Measurements from ENCODE around the gene TMEM140.
A peak's percentile ranks its signal among the peaks of the same experiment; 100 is the strongest.
"Not testable (repeated sequence)": the region's sequence is repeated elsewhere in the genome, so short reads cannot be mapped to it uniquely, and the experiment has no call there.

The TMEM140 gene

DNA sequence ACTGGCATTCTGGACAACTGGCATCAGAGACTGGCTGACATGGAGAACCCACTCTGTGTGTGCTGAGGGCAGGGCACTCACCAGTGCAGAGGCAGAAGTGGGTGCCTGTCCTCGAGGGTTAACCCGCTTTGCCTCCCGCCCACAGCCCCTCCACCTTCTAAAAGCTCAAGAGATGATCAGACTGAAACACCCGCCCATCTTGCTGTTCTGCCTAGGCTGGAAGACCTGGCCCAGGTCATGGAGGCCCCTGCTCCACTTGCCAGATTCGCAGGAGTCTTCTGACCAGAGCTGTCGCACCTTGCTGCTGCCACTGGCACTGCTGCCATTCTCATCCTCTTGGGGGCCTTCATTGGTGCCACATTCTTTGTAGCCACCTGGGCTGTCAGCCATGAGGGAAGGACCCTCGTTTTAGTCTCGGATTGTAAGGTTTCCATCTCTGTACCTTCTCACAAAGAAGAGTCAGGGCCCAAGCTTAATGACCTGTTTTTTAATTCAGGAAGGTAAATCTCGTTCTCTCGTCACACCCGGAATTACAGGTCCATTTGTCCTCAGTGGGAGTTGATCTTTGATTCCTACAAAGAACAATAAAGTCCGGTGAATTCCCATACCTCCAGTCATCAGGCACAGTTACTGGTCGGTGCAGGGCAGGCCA lies 20.7 kb downstream of the TMEM140 start:
- no peak for DNase-seq (ENCODE audit: low read depth)
- no peak overlapping the region for H3K4me3 ChIP-seq (ENCODE audit: low read depth, low read length)
- TF ChIP-seq, protein P1, sequence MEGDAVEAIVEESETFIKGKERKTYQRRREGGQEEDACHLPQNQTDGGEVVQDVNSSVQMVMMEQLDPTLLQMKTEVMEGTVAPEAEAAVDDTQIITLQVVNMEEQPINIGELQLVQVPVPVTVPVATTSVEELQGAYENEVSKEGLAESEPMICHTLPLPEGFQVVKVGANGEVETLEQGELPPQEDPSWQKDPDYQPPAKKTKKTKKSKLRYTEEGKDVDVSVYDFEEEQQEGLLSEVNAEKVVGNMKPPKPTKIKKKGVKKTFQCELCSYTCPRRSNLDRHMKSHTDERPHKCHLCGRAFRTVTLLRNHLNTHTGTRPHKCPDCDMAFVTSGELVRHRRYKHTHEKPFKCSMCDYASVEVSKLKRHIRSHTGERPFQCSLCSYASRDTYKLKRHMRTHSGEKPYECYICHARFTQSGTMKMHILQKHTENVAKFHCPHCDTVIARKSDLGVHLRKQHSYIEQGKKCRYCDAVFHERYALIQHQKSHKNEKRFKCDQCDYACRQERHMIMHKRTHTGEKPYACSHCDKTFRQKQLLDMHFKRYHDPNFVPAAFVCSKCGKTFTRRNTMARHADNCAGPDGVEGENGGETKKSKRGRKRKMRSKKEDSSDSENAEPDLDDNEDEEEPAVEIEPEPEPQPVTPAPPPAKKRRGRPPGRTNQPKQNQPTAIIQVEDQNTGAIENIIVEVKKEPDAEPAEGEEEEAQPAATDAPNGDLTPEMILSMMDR (conservative IDR thresholded peaks at IDR 0.05; ENCODE audit: low read depth, low read length) = no peak

- DNase-seq (ENCODE audit: low read depth) = peak; percentile 42
Observed at GRCh38 chr7:135169141-135169963, 21.5 kb downstream of the TMEM140 start.

DNA sequence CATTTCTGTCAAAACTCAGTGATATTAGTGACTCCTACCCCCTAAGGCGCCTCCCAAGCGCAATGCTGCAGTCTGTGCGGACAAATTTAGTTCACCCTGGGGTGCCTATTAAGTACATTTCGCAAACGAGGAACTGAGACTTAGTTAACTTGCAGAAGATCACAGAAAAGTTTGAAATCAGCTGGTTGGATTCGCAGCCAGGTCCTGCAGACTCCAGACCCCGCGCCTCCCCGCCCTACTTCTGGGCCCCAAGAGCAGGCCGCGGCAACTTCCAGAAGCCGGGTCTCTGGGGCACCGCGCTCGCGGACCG lies 22.0 kb downstream of the TMEM140 start:
- TF ChIP-seq, protein P1 (conservative IDR thresholded peaks at IDR 0.05; ENCODE audit: low read depth, low read length) = no peak
- peak overlapping the region; percentile 78 for H3K4me3 ChIP-seq (ENCODE audit: low read depth, low read length)
- peak; percentile 77 for DNase-seq (ENCODE audit: low read depth)

More at GRCh38 chr7:135169141-135169963, 21.5 kb downstream of the TMEM140 start:
- TF ChIP-seq, protein P1 (conservative IDR thresholded peaks at IDR 0.05; ENCODE audit: low read depth, low read length) = peak; percentile 58
- peak overlapping the region; percentile 78 for H3K4me3 ChIP-seq (ENCODE audit: low read depth, low read length)

DNA sequence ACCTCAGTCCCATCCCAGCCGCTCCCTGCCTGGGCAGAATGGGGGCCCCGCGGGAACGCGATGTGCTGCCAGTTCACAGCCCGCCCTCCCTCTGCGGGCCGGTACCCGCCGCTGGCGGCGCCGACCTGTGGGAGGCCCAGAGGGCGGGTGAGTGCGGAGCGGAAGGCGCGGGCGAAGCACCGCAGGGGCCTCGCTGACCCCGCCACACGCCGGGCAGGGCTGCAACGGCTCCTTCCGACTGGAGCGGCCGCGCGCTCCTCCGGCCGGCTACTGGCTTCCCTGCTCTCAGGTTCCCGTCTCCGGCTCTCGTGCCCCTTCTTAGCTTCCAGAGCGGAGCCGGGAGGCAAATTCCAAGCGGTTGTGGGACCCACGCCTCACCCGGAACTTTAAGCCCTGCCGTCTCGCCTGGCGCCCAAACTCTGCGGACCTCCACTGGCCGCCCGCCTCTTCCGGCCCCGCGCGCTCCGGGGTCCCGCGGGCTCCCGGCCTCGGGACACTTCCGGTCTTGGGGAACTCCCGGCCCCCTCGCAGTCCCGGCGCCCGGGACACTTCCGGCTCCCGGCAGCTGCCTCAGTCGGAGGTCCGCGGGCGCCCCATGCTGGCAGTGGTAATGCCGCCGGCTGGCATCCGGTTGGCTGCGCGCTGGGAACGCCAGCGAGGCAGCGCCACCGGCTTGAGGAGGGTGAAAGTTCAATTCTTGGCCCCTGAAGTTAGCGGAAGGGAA lies 22.6 kb downstream of the TMEM140 start, which contains the start of gene CYREN:
TSS of gene CYREN (minus strand) at position 434 of the 724 bp plus-strand sequence. CDS start 1,785 bp downstream, outside the sequence.
- DNase-seq (ENCODE audit: low read depth) = peak; percentile 93
- TF ChIP-seq, protein P1 (conservative IDR thresholded peaks at IDR 0.05; ENCODE audit: low read depth, low read length) = peak; percentile 51
- peak within 1 kb of the TSS; percentile 78 for H3K4me3 ChIP-seq (ENCODE audit: low read depth, low read length)

DNA sequence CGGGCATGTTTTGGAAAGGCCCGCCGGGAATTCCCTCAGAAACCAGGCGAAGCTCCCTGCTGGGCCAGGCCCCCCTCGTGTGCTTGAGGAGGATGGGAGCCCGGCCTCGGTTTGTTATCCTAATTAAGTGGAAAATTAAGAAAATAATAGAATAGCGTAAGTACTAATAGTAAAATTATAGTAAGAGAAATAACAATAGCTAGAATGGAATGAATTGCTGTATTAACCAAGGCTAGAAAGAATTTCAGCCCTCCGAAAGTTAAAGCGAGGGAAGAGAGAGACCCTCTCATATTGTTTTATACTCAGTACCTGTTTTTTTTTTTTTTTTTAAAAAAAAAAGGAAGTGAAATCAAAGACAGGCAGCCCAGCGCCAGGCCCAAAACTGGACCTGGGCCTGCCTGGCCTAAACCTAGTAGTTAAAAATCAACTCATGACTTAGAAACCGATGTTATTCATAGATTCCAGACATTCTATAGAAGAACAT lies 23.2 kb downstream of the TMEM140 start:
- H3K4me3 ChIP-seq (ENCODE audit: low read depth, low read length) = peak overlapping the region; percentile 78
- DNase-seq (ENCODE audit: low read depth) = not testable (repeated sequence)

DNA sequence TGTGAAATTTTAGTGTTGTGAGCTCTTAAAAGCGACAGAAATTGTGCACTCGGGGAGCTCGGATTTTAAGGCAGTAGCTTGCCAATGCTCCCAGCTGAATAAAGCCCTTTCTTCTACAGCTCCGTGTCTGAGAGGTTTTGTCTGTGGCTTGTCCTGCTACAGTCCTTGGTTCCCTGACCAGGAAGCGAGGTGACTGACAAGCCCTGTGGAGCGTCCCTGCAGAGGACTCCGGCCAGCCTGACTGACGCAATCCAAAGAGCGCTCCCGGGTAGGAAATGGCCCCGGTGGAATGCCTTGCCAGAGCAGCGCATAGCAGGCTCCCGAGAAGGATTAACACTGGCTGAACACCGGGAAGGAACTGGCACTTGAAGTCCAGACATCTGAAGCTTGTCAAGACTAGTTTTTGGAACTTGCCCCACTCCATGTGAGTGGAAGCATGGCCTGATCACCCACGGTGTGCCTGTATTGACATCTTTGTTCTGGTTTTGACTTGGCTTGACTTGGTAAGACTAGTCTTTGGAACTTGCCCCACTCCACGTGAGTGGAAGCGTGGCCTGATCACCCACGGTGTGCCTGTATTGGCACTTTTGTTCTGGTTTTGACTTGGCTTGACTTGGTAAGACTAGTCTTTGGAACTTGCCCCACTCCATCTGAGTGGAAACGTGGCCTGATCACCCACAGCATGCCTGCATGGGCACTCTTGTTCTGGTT lies 23.9 kb downstream of the TMEM140 start:
- H3K4me3 ChIP-seq (ENCODE audit: low read depth, low read length) = not testable (repeated sequence)
- peak; percentile 44 for DNase-seq (ENCODE audit: low read depth)

DNA sequence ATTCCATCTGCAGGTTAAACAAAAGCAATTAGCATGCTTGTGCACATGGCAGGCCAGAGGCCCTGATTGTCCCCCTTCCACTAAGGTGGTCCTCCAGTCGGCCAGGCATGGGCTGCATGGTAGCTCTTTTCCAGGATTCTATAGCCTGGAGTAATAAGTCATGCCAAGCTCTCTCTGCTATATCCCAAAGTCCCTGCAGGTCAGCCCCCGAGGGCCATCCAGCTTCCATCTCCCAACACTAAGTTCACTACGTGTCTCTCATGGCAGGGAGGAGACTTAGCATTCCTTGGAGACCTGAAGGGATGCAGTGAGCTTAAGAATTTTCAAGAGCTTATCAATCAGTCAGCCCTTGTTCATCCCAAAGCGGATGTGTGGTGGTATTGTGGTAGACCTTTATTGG lies 26.0 kb downstream of the TMEM140 start:
- H3K4me3 ChIP-seq (ENCODE audit: low read depth, low read length); DNase-seq (ENCODE audit: low read depth): not testable (repeated sequence)

- no peak overlapping the region for H3K4me3 ChIP-seq (ENCODE audit: low read depth, low read length)
- DNase-seq (ENCODE audit: low read depth) = no peak
- TF ChIP-seq, protein P1 (conservative IDR thresholded peaks at IDR 0.05; ENCODE audit: low read depth, low read length) = no peak
Observed at GRCh38 chr7:135174941-135175340, 27.1 kb downstream of the TMEM140 start.

Data from choroid plexus epithelial cell (primary cell).